D721Med (cell line): Measurements from ENCODE around the gene RPL37.

Source experiments
- DNase-seq: peaks from one replicate; pipeline ENCODE4 v3.0.0; 2011; ENCODE audit warnings: low spot score; ENCODE audit not compliant: insufficient read length
- FAIRE-seq: peaks from 2 replicates; lab custom pipeline; 2011; peaks lifted over from hg19 to GRCh38; lab: Jason Lieb, UNC
- CTCF ChIP-seq: IDR thresholded peaks from 2 replicates; pipeline ENCODE4 v1.5.1; 2012; ENCODE audit warnings: mild to moderate bottlenecking, control low read depth; ENCODE audit not compliant: insufficient read depth; ENCODE audit errors: missing control alignments

RPL37 gene

GRCh38 chr5:40780858-40781257, 54.2 kb downstream of the RPL37 start:
- no peak for FAIRE-seq
- TF ChIP-seq CTCF = no peak

GRCh38 chr5:40780199-40780598, 54.8 kb downstream of the RPL37 start:
- no peak for FAIRE-seq
- no peak for DNase-seq
- no peak for TF ChIP-seq CTCF

More at GRCh38 chr5:40780858-40781257, 54.2 kb downstream of the RPL37 start:
- DNase-seq = no peak

- no peak for TF ChIP-seq CTCF
- no peak for DNase-seq
- no peak for FAIRE-seq
Measured at GRCh38 chr5:40779561-40779960, 55.5 kb downstream of the RPL37 start.

GRCh38 chr5:40778133-40778532, 56.9 kb downstream of the RPL37 start:
- no peak for TF ChIP-seq CTCF
- no peak for DNase-seq
- no peak for FAIRE-seq

GRCh38 chr5:40776658-40776977, 58.4 kb downstream of the RPL37 start:
- FAIRE-seq (no peak), DNase-seq (no peak)
- TF ChIP-seq CTCF = no peak

GRCh38 chr5:40775846-40776657, 59.0 kb downstream of the RPL37 start:
- no peak for TF ChIP-seq CTCF
- FAIRE-seq = no peak

More at GRCh38 chr5:40775846-40776657, 59.0 kb downstream of the RPL37 start:
- DNase-seq = no peak
